NCI-H1048 (cell line): ENCODE results near the gene NAPSA.
A peak's percentile ranks its signal among the peaks of the same experiment; 100 is the strongest.

Experiments
- DNase-seq: peaks from one replicate; lab custom pipeline; 2025; lab: John Stamatoyannopoulos, UW

The NAPSA gene

DNA sequence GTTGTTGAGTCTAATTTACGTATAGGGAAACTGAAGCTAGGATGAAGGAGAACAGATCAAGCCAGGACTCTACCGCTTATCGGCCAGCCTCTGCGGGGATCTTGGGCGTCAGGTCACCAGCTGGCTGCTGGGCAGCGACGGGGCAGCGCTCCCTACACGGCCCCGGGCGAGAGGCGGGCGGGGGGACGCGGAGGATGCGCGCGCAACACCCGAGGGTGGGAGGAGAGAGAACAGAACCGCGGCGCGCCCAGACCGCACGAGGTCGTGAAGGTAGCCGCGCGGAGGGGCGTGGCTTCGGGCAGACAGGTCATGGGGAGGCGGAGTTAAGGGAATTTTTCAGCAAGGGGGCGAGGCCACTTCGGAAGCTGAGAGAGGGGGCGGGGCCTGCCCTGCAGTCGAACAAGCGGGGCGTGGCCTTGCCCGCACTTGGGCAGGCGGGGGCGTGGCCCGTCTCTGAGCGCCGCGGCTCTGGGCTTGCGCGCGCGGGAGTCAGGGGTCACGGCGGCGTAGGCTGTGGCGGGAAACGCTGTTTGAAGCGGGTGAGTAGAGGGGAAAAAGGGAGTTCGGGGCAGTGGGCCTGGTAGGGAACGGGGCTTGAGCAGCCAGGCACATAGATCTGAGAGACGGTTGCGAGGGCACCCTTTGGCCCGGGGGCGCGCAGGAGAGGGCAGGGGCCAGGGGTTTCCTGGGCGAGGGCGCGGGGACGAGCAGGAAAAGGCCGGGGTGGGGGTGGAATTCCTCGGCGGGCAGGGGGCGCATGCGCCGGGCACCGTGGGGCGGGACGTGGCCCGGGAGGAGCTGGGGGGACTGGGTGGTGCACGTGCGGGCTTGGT is 18.6 kb upstream of the NAPSA start, which contains the start of gene POLD1:
POLD1 (plus strand) TSS at position 496 of the 833 bp plus-strand sequence. CDS start 14,505 bp downstream, outside the sequence.
- DNase-seq = peak; percentile 97

GRCh38 chr19:50383001-50383851 is 17.8 kb upstream of the NAPSA start:
- DNase-seq = no peak

GRCh38 chr19:50381881-50382729 is 16.7 kb upstream of the NAPSA start:
- no peak for DNase-seq

DNA sequence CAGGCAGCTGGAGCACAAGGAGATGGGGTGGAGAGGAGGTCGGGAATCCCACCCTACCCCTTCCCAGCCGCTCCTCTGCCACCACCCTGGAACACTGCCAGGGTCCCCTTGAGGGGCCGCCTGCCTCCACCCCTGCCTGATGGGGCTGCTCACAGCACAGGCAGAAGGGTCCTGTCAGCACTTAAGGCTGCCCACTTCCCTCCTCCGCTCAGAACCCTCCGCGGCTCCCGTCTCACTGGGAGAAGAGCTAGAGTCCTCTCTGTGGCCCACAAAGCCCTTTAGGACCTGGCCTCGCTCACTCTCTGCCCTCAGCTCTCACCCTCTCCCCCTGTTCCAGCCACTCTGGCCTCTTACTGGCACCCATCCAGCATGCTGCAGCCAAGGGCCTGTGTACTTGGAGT is 15.3 kb upstream of the NAPSA start:
- DNase-seq = no peak

- DNase-seq = no peak
Observed at GRCh38 chr19:50380137-50380536, 14.7 kb upstream of the NAPSA start.

DNA sequence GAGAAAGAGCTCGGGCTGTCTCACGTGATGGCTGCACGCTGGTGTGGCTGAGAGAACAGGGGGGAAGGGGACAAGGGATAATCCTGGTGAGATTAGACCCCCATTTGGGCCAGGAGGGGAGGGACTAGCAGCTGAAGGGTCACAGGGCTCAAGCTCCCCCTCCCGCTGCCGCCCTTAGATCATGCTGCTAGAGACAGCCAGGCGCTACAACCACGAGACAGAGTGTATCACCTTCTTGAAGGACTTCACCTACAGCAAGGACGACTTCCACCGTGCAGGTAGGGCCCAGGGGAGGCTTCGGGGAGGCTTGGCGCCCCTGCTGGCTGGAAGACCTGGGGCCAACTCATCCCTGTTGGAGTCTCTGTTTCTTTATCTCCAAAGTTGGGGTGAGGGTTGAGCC is 14.2 kb upstream of the NAPSA start:
- DNase-seq = no peak

DNA sequence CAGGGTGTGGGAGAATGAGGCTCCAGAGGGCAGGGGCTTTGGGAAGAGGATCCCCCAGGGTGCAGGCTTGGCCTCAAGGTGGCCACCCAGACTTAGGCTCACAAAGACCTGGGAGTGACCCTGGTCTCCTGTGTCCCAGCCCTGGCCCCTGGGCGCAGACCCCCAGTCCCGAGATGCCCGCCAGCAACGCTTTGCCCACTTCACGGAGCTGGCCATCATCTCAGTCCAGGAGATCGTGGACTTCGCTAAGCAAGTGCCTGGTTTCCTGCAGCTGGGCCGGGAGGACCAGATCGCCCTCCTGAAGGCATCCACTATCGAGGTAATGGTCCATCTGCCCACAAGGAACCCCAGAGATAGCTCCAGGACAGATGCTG is 13.4 kb upstream of the NAPSA start:
- no peak for DNase-seq

GRCh38 chr19:50378169-50378862 is 12.9 kb upstream of the NAPSA start:
- DNase-seq = no peak

DNA sequence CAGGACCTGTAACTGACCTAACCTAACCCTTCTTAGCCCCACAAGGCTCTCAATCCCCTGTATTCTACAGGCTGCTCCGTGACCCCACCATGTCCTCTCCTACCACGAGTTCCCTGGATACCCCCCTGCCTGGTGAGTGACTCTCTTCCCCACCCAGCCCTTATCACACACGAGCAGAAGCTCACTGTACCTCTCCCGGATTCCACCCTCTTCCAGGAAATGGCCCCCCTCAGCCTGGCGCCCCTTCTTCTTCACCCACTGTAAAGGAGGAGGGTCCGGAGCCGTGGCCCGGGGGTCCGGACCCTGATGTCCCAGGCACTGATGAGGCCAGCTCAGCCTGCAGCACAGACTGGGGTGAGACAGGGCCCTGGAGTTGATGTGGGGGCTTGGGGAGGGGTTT is 12.1 kb upstream of the NAPSA start:
- no peak for DNase-seq

GRCh38 chr19:50377051-50377461 is 11.6 kb upstream of the NAPSA start:
- DNase-seq = peak; percentile 43

- peak; percentile 95 for DNase-seq
Observed at GRCh38 chr19:50376166-50377050, 11.0 kb upstream of the NAPSA start, which contains the start of gene NR1H2. Gene NR1H2 (plus strand): TSS chr19:50376457. CDS start chr19:50377606, 1,149 bp downstream.

DNA sequence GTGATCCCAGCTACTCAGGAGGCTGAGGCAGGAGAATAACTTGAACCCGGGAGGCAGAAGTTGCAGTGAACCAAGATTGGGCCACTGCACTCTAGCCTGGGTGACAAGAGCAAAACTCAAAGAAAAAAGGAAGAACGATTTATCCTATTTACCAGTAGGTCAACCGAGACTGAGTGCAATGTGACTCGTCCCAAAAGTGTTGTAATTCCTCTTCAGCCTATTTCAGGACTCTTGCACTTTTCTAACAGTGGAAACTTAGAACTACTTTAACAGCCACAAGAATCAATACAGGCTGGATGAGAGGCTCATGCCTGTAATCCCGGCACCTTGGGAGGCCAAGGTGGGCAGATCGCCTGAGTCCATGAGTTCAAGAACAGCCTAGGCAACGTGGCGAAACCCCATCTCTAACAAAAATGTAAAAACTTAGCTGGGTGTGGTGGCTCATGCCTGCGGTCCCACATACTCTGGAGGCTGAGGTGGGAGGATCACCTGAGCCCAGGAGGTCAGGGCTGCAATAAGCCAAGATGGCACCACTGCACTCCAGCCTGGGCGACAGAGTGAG is 6.6 kb upstream of the NAPSA start:
- DNase-seq = no peak

GRCh38 chr19:50368649-50369570 is 3.5 kb upstream of the NAPSA start:
- peak; percentile 37 for DNase-seq

GRCh38 chr19:50362656-50363424 is 2.6 kb downstream of the NAPSA start:
- no peak for DNase-seq

- no peak for DNase-seq
Observed at GRCh38 chr19:50362030-50362412, 3.4 kb downstream of the NAPSA start.

DNA sequence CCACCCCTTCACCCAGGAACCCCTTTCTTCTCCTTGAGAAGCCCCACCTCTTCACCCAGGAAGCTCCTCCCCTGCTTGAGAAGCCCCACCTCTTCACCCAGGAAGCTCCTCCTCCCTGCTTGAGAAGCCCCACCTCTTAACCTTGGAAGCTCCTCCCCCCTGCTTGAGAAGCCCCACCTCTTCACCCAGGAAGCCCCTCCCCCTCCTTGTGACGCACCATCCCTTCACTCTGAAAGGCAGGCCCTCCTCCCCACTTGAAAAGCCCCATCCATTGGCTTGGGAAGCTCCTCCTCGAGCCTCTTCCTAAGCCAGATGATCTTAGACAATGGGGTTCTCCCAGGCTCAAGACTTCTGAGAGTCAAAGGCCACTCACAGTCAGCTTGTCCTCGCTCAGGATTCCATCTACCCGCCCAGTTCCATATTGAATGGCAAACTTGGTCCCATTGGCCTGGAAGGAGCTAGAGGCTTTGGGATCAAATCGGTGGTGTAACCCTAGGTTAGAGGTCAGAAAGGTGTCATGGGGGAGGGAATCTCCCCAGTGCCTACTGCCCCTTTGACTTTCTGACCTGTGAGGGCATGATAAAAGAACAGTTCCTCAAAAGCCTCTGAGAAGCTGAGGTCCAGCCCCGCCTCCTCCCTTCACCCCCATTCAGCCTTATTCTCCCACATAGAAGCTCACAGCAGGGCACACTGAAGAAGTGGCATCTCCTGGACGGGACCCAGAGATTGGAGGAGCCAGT is 4.0 kb downstream of the NAPSA start:
- DNase-seq = no peak

DNA sequence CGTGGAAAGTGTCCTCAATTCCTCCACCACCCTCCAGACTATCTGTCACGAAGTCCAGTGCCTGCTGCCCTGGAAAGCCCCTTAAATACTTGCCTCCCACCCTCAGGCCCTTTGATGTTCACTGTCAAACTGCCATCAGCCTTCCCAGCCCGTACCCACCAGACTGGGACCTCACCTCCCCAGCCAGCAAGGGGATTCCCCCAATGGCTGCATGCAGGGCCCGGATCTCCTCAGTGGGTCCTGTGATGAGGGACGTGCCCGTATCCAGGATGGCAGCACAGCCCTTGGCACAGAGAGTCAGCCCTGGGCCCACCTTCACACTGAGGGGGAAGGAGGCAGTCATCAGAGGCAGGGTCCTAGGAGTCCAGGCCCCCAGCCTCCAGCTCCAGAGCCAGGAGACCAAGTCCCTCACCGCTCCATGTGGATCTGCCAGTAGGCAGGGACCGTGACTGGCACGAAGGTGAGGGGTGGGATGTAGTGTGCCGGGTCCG is 6.1 kb downstream of the NAPSA start:
- no peak for DNase-seq
